ENCODE results near the gene EXOC3L1. TPM values are rescaled to one million over a fixed set of nuclear protein-coding genes. Genes with fewer than 3 reads are reported as not detected.
A peak's percentile ranks its signal among the peaks of the same experiment; 100 is the strongest.

The EXOC3L1 gene
- total and polyA plus RNA-seq, 2 of the 13 experiments (the other 11 are each of a cell fraction or from before 2014, with no cell fraction given) = 0.12 TPM; not detected in 1

- TF ChIP-seq, protein P1, sequence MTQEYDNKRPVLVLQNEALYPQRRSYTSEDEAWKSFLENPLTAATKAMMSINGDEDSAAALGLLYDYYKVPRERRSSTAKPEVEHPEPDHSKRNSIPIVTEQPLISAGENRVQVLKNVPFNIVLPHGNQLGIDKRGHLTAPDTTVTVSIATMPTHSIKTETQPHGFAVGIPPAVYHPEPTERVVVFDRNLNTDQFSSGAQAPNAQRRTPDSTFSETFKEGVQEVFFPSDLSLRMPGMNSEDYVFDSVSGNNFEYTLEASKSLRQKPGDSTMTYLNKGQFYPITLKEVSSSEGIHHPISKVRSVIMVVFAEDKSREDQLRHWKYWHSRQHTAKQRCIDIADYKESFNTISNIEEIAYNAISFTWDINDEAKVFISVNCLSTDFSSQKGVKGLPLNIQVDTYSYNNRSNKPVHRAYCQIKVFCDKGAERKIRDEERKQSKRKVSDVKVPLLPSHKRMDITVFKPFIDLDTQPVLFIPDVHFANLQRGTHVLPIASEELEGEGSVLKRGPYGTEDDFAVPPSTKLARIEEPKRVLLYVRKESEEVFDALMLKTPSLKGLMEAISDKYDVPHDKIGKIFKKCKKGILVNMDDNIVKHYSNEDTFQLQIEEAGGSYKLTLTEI (CRISPR knock-in tag; conservative IDR thresholded peaks at IDR 0.05) = no peak
- TF ChIP-seq ZMYM4 (CRISPR knock-in tag; IDR thresholded peaks at IDR 0.05) (no peak; the same call in 1 of the 2 replicates), ZNF614 (CRISPR knock-in tag; IDR thresholded peaks at IDR 0.05; ENCODE audit: borderline replicate concordance) (peak; percentile 62; the same call in 1 of the 2 replicates), TCF7 (IDR thresholded peaks at IDR 0.05; ENCODE audit: low read depth) (no peak), ZNF883 (CRISPR knock-in tag; IDR thresholded peaks at IDR 0.05; ENCODE audit: not compliant biosample characterization) (peak; percentile 89), KDM5B (CRISPR knock-in tag; IDR thresholded peaks at IDR 0.05; ENCODE audit: borderline replicate concordance) (peak; percentile 92; the same call in 1 of the 2 replicates), HDAC1 (CRISPR knock-in tag; IDR thresholded peaks at IDR 0.05) (peak; percentile 88), DMAP1 (CRISPR knock-in tag; IDR thresholded peaks at IDR 0.05) (peak; percentile 52; the same call in 1 of the 2 replicates), NFRKB (IDR thresholded peaks at IDR 0.05) (no peak), NCOA2 (CRISPR knock-in tag; IDR thresholded peaks at IDR 0.05) (0 out of 2 replicates have a peak, but pooled peaks have one; percentile 29), PRPF4 (IDR thresholded peaks at IDR 0.05; ENCODE audit: low read depth, low read length, poor library complexity, severe bottlenecking) (no peak), CBFB (CRISPR knock-in tag; IDR thresholded peaks at IDR 0.05) (peak; percentile 90), JDP2 (CRISPR knock-in tag; IDR thresholded peaks at IDR 0.05; ENCODE audit: borderline replicate concordance) (no peak), ATRX (CRISPR knock-in tag; IDR thresholded peaks at IDR 0.05; ENCODE audit: borderline replicate concordance) (no peak), ZNF33A (CRISPR knock-in tag; IDR thresholded peaks at IDR 0.05; ENCODE audit: borderline replicate concordance) (no peak), ARID5B (CRISPR knock-in tag; IDR thresholded peaks at IDR 0.05) (peak; percentile 58; the same call in 1 of the 2 replicates), MTERF4 (CRISPR knock-in tag; IDR thresholded peaks at IDR 0.05) (peak; percentile 77), HNRNPL (IDR thresholded peaks at IDR 0.05; ENCODE audit: low read depth, low read length) (0 out of 2 replicates have a peak, but pooled peaks have one; percentile 9), RBFOX2 (IDR thresholded peaks at IDR 0.05; ENCODE audit: low read depth, low read length) (peak; percentile 95), TFDP1 (CRISPR knock-in tag; IDR thresholded peaks at IDR 0.05; ENCODE audit: borderline replicate concordance) (no peak; the same call in 1 of the 2 replicates)
- TF ChIP-seq, protein P2, sequence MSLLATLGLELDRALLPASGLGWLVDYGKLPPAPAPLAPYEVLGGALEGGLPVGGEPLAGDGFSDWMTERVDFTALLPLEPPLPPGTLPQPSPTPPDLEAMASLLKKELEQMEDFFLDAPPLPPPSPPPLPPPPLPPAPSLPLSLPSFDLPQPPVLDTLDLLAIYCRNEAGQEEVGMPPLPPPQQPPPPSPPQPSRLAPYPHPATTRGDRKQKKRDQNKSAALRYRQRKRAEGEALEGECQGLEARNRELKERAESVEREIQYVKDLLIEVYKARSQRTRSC (CRISPR knock-in tag; IDR thresholded peaks at IDR 0.05; ENCODE audit: low read depth) = no peak
These were observed 2.2 kb upstream of the EXOC3L1 start, which contains the start of gene E2F4 (continued) for GRCh38 chr16:67191995-67192681.

All from HepG2 (cell line).